KMS-11 (cell line): Measurements from ENCODE around the gene UBE2E2.

Experiments used
- H2AFZ ChIP-seq: fragments of 200-600 bp; sonication (generic); 2 replicates; pipeline ENCODE4 v1.6.1; 2016; ENCODE audit warnings: antibody characterized with exemption, mixed run types, low read depth
- H3K27ac ChIP-seq: fragments of 200-600 bp; sonication (generic); 2 replicates; pipeline ENCODE4 v1.6.1; 2016; ENCODE audit warnings: mild to moderate bottlenecking, mixed run types
- H3K27me3 ChIP-seq: fragments of 200-600 bp; sonication (generic); 2 replicates; pipeline ENCODE4 v1.6.1; 2017; ENCODE audit warnings: mild to moderate bottlenecking, low read depth, mixed run types, moderate library complexity; ENCODE audit not compliant: insufficient read depth
- H3K36me3 ChIP-seq: fragments of 200-600 bp; sonication (generic); 2 replicates; pipeline ENCODE4 v1.6.1; 2017; ENCODE audit warnings: mild to moderate bottlenecking, mixed run types; ENCODE audit not compliant: insufficient read depth
- H3K4me1 ChIP-seq: fragments of 200-600 bp; sonication (generic); 2 replicates; pipeline ENCODE4 v1.6.1; 2016; ENCODE audit warnings: mild to moderate bottlenecking, low read depth, mixed run types; ENCODE audit not compliant: poor library complexity, severe bottlenecking
- H3K4me2 ChIP-seq: fragments of 200-600 bp; sonication (generic); 2 replicates; pipeline ENCODE4 v1.7.0; 2016; ENCODE audit warnings: mild to moderate bottlenecking, mixed run types
- H3K4me3 ChIP-seq: fragments of 200-600 bp; sonication (generic); IDR thresholded peaks from 2 replicates; pipeline ENCODE4 v1.6.1; 2017; ENCODE audit warnings: low read depth, low read length, mixed read lengths; ENCODE audit not compliant: insufficient read depth
- H3K79me2 ChIP-seq: fragments of 200-600 bp; sonication (generic); 2 replicates; pipeline ENCODE4 v1.6.1; 2016; ENCODE audit warnings: low read depth, mixed run types; ENCODE audit not compliant: insufficient read depth
- H3K9ac ChIP-seq: fragments of 200-600 bp; sonication (generic); 2 replicates; pipeline ENCODE4 v1.6.1; 2016; ENCODE audit warnings: mild to moderate bottlenecking, mixed run types
- H4K20me1 ChIP-seq: fragments of 200-600 bp; sonication (generic); 2 replicates; pipeline ENCODE4 v1.6.1; 2016; ENCODE audit warnings: mild to moderate bottlenecking, mixed run types; ENCODE audit not compliant: insufficient read depth
- TF ChIP-seq, protein P1 (sequence below): fragments of 200-600 bp; sonication (generic); conservative IDR thresholded peaks from 2 replicates; pipeline ENCODE4 v1.6.1; 2017; ENCODE audit warnings: low read depth, mild to moderate bottlenecking, antibody characterized with exemption, low read length, moderate library complexity, mixed read lengths

Gene UBE2E2

DNA sequence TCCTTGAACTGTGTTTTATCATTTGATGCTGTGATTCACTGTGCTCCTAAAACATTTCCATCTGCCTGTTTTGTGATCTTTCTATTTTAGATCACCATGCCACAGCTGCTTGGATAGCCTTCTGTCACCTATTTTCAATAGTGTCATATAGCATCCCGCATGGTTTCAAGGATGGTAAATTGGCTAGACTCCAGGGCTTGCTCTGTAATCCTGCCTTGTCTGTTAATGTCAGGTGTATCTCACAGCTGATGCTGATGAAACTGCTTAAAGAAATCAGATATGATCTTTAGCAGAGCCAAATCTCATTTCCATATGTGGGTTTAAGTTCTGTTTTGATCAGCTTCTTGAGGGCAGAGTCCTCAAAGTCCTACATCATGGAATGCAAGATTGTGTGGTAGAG lies 182.2 kb downstream of the UBE2E2 start:
- Histone ChIP-seq H3K79me2 (peaks cover 6% of the 10 kb centered on the region; the same call in 1 of the 2 replicates), H3K36me3 (no peaks in the 10 kb centered on the region), H3K4me2 (peak overlapping the region; percentile 15; the same call in 1 of the 2 replicates), H3K27ac (no peak overlapping the region), H3K27me3 (no peaks in the 10 kb centered on the region), H3K4me3 (no peak overlapping the region), H3K4me1 (peaks cover 32% of the 10 kb centered on the region), H2AFZ (no peak overlapping the region), H4K20me1 (no peaks in the 10 kb centered on the region), H3K9ac (no peak overlapping the region)
- TF ChIP-seq, protein P1, sequence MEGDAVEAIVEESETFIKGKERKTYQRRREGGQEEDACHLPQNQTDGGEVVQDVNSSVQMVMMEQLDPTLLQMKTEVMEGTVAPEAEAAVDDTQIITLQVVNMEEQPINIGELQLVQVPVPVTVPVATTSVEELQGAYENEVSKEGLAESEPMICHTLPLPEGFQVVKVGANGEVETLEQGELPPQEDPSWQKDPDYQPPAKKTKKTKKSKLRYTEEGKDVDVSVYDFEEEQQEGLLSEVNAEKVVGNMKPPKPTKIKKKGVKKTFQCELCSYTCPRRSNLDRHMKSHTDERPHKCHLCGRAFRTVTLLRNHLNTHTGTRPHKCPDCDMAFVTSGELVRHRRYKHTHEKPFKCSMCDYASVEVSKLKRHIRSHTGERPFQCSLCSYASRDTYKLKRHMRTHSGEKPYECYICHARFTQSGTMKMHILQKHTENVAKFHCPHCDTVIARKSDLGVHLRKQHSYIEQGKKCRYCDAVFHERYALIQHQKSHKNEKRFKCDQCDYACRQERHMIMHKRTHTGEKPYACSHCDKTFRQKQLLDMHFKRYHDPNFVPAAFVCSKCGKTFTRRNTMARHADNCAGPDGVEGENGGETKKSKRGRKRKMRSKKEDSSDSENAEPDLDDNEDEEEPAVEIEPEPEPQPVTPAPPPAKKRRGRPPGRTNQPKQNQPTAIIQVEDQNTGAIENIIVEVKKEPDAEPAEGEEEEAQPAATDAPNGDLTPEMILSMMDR, result no peak

DNA sequence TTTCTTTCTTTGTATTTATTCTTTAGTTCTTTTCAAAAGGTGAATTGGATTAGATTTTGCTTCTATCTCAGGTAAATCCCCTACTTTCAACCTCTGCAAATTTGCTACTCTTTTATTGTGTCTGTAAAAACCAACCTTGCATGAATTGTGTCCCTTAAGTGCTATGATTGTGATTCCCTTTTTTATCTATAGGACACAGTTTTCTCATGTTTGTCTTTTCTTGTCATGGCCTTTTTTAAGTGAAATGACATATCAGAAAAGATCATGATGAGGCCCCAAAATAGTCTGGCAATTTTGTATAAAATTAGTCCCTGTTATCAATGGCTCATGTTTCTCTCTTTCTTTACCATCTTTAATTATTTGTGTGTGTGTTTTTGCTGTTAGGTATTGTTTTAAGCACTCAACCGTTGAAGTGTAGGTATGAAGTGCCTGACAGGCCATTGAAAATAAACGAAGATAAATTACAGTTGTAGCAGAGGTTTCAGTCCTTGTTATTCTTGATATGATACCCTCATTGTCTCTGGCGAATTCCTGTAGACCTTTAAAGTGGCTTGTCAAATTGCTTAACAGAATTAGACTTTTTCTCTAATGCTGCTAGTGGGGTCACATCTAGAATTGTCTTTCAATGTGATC lies 184.3 kb downstream of the UBE2E2 start:
- H3K4me2 ChIP-seq, result no peak overlapping the region
- H3K27me3 ChIP-seq, result no peaks in the 10 kb centered on the region
- no peaks in the 10 kb centered on the region for H3K36me3 ChIP-seq
- no peak overlapping the region for H3K27ac ChIP-seq
- TF ChIP-seq, protein P1, result no peak
- peaks cover 39% of the 10 kb centered on the region for H3K4me1 ChIP-seq
- H2AFZ ChIP-seq, result no peak overlapping the region
- H3K79me2 ChIP-seq, result peaks cover 6% of the 10 kb centered on the region; the same call in 1 of the 2 replicates
- H3K4me3 ChIP-seq, result no peak overlapping the region
- H4K20me1 ChIP-seq, result no peaks in the 10 kb centered on the region
- no peak overlapping the region for H3K9ac ChIP-seq

DNA sequence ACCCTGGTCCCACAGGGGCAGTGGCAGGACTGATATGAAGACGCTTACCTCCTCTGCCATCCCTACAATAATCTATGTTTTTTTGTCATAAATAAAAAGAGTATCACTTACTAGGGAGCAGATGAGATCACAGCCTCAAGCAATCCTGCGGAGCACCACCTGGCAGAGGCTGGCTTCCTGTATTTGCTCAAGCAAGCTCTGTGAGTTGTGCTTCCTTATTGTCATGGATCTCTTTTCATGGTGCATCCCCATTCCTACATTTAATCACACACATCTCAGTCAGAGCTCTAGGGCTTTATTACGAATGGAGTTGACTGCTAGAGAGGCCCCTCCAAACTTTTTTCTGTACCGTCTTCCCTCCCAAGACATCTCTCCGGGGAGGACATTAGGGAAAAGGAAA lies 186.0 kb downstream of the UBE2E2 start:
- Histone ChIP-seq H3K4me3 (no peak overlapping the region), H4K20me1 (no peaks in the 10 kb centered on the region), H3K36me3 (no peaks in the 10 kb centered on the region), H3K27ac (no peak overlapping the region), H2AFZ (no peak overlapping the region), H3K79me2 (peaks cover 6% of the 10 kb centered on the region; the same call in 1 of the 2 replicates), H3K4me1 (peaks cover 39% of the 10 kb centered on the region), H3K4me2 (no peak overlapping the region), H3K9ac (no peak overlapping the region), H3K27me3 (no peaks in the 10 kb centered on the region)
- TF ChIP-seq, protein P1, result no peak

DNA sequence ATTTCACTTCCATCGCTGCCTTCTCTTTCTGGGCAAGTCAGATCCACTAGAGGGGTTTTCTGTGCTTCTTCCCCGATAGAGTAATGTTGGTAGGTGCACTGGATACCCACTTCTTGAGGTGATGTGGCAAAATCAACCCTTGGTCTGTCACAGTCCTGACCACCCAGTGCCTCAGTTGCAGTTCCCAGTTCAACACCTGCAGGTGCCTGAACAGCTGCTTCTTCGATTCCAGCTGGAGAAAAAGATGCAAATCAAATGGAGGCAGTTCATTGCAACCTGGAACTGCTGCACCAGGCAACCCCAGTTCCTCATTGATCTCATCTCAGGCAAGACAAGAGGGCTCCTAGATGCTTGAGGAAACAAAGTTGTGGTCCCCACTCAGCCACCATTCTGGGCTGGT lies 186.6 kb downstream of the UBE2E2 start:
- H3K4me2 ChIP-seq, result no peak overlapping the region
- no peak overlapping the region for H2AFZ ChIP-seq
- TF ChIP-seq, protein P1, result no peak
- no peak overlapping the region for H3K9ac ChIP-seq
- no peaks in the 10 kb centered on the region for H4K20me1 ChIP-seq
- no peak overlapping the region for H3K27ac ChIP-seq
- H3K36me3 ChIP-seq, result no peaks in the 10 kb centered on the region
- peaks cover 35% of the 10 kb centered on the region for H3K4me1 ChIP-seq
- no peaks in the 10 kb centered on the region for H3K27me3 ChIP-seq
- H3K79me2 ChIP-seq, result peaks cover 6% of the 10 kb centered on the region; the same call in 1 of the 2 replicates
- H3K4me3 ChIP-seq, result no peak overlapping the region
